ENCODE measurements around the gene PAPOLB. TPM values are rescaled to one million over a fixed set of nuclear protein-coding genes. Genes with fewer than 3 reads are reported as not detected.

The PAPOLB gene
- total RNA-seq, 1 experiment from 2014 or later, result not detected

GRCh38 chr7:4854916-4855315 lies 6.9 kb downstream of the PAPOLB start:
- ChIA-PET CTCF (interaction anchor here (0.6 to 1.4 kb wide), 3 partner anchors 29 to 230 kb away, joined by 3 to 5 read pairs (median 3); partner anchors contain the start of gene RADIL), POLR2A (interaction anchor here (0.7 kb wide), 1 partner anchor 9 kb away, joined by 4 read pairs; no protein-coding TSS in a partner anchor)
- no peak overlapping the region for H3K27ac Mint-ChIP-seq (ENCODE audit: low read depth, unreplicated experiment)
- no TSS peak for BruUV-seq (replicated peaks)
- no peak overlapping the region for H3K4me3 Mint-ChIP-seq (ENCODE audit: unreplicated experiment)
- intact Hi-C loops (cut with micrococcal nuclease), result no loop called here
- H3K9me3 Mint-ChIP-seq (ENCODE audit: unreplicated experiment), result no peaks in the 10 kb centered on the region
- H3K4me1 Mint-ChIP-seq (ENCODE audit: insufficient read depth, unreplicated experiment), result no peaks in the 10 kb centered on the region
- H3K36me3 Mint-ChIP-seq (ENCODE audit: insufficient read depth, unreplicated experiment), result no peaks in the 10 kb centered on the region
- DNase-seq (ENCODE audit: unreplicated experiment), result no peak
- H3K27me3 Mint-ChIP-seq (ENCODE audit: insufficient read depth, unreplicated experiment), result peaks cover 30% of the 10 kb centered on the region
- no peak for TF ChIP-seq CTCF (IDR thresholded peaks at IDR 0.05; ENCODE audit: unreplicated experiment)

GRCh38 chr7:4851459-4852422 lies 10.1 kb downstream of the PAPOLB start:
- no peak overlapping the region for H3K4me3 Mint-ChIP-seq (ENCODE audit: unreplicated experiment)
- ChIA-PET POLR2A (no interaction called here), CTCF (interaction anchor here (0.7 to 3.0 kb wide), 2 partner anchors 104 to 233 kb away, joined by 3 to 11 read pairs; no protein-coding TSS in a partner anchor)
- TF ChIP-seq CTCF (IDR thresholded peaks at IDR 0.05; ENCODE audit: unreplicated experiment), result no peak
- DNase-seq (ENCODE audit: unreplicated experiment), result peak; percentile 30
- no TSS peak for BruUV-seq (replicated peaks)
- no peak overlapping the region for H3K27ac Mint-ChIP-seq (ENCODE audit: low read depth, unreplicated experiment)
- H3K27me3 Mint-ChIP-seq (ENCODE audit: insufficient read depth, unreplicated experiment), result peaks cover 11% of the 10 kb centered on the region
- intact Hi-C loops (cut with micrococcal nuclease), result no loop called here
- H3K4me1 Mint-ChIP-seq (ENCODE audit: insufficient read depth, unreplicated experiment), result no peaks in the 10 kb centered on the region
- no peaks in the 10 kb centered on the region for H3K9me3 Mint-ChIP-seq (ENCODE audit: unreplicated experiment)
- H3K36me3 Mint-ChIP-seq (ENCODE audit: insufficient read depth, unreplicated experiment), result no peaks in the 10 kb centered on the region

DNA sequence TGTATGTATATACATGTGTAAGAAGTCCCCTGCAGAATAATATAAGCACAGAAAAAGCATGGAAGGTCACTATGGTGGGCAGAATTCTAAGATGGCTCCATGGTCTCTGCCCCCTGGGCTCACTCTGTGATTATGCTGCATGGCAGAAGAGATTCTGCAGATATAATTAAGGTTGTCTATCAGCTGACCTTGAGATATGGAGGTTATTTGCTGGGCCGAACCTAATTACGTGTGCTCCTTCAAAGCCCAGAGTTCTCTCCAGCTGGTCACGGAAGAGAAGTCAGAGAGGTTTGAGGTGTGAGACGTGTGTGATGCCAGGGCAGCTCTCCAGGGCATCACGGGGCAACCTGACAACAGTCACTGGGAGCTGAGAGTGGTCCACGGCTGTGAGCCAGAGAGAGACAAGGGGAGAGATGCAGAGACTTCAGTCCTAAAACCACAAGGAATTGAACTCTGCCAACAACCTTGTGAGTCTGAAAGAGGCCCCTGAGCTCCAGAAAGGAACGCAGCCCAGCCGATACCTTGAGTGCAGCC lies 11.5 kb downstream of the PAPOLB start:
- no peaks in the 10 kb centered on the region for H3K9me3 Mint-ChIP-seq (ENCODE audit: unreplicated experiment)
- no peak for TF ChIP-seq CTCF (IDR thresholded peaks at IDR 0.05; ENCODE audit: unreplicated experiment)
- H3K4me1 Mint-ChIP-seq (ENCODE audit: insufficient read depth, unreplicated experiment), result no peaks in the 10 kb centered on the region
- POLR2A ChIA-PET, result no interaction called here
- CTCF ChIA-PET, result interaction anchor here (3.0 kb wide), 1 partner anchor 235 kb away, joined by 11 read pairs; no protein-coding TSS in a partner anchor
- no TSS peak for BruUV-seq (replicated peaks)
- no peaks in the 10 kb centered on the region for H3K36me3 Mint-ChIP-seq (ENCODE audit: insufficient read depth, unreplicated experiment)
- peaks cover 14% of the 10 kb centered on the region for H3K27me3 Mint-ChIP-seq (ENCODE audit: insufficient read depth, unreplicated experiment)
- H3K4me3 Mint-ChIP-seq (ENCODE audit: unreplicated experiment), result no peak overlapping the region
- DNase-seq (ENCODE audit: unreplicated experiment), result no peak
- H3K27ac Mint-ChIP-seq (ENCODE audit: low read depth, unreplicated experiment), result no peak overlapping the region
- intact Hi-C loops (cut with micrococcal nuclease), result no loop called here

DNA sequence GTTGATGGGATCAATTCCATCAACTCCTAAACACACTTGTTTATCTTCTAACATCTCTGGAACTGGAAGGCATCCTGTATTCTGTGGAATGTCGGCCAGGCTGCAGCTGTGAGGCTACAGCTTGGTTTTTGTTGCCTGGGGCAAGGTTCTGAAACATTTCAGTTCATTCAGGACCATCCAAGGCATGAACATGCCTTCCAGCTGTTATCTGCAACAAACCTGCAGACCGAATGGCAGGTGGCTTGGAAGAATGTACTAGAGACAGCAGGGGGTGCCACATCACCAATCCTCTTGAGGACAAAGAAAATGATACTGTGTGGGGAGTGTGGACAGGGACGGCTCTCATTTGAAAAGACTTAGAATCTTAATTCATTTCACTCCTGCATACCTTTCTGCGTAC lies 12.4 kb downstream of the PAPOLB start:
- H3K4me3 Mint-ChIP-seq (ENCODE audit: unreplicated experiment), result no peak overlapping the region
- no peaks in the 10 kb centered on the region for H3K9me3 Mint-ChIP-seq (ENCODE audit: unreplicated experiment)
- peaks cover 23% of the 10 kb centered on the region for H3K27me3 Mint-ChIP-seq (ENCODE audit: insufficient read depth, unreplicated experiment)
- no peak overlapping the region for H3K27ac Mint-ChIP-seq (ENCODE audit: low read depth, unreplicated experiment)
- no TSS peak for BruUV-seq (replicated peaks)
- POLR2A ChIA-PET, result interaction anchor here (0.6 kb wide), 1 partner anchor 972 kb away, joined by 3 read pairs; no protein-coding TSS in a partner anchor
- peak; percentile 47 for TF ChIP-seq CTCF (IDR thresholded peaks at IDR 0.05; ENCODE audit: unreplicated experiment)
- intact Hi-C loops (cut with micrococcal nuclease), result loop anchor here (1.0 to 10.0 kb wide), 4 partner anchors 125 to 605 kb away; no protein-coding TSS in a partner anchor
- H3K36me3 Mint-ChIP-seq (ENCODE audit: insufficient read depth, unreplicated experiment), result no peaks in the 10 kb centered on the region
- no peaks in the 10 kb centered on the region for H3K4me1 Mint-ChIP-seq (ENCODE audit: insufficient read depth, unreplicated experiment)
- peak; percentile 62 for DNase-seq (ENCODE audit: unreplicated experiment)
- CTCF ChIA-PET, result interaction anchor here (0.6 to 3.0 kb wide), 3 partner anchors 236 to 390 kb away, joined by 3 to 11 read pairs (median 3); no protein-coding TSS in a partner anchor
